Activated CD4-positive, alpha-beta T cell treated with anti-CD3 and anti-CD28 coated beads, Interleukin-2, amount 10 ng/mL, durations not matched to agents 7 days and 5 days (primary cell): ENCODE data around the gene HES5. TPM values are rescaled to one million over a fixed set of nuclear protein-coding genes. Genes with fewer than 3 reads are reported as not detected.

Source experiments
- CTCF ChIA-PET: fragments of 350-600 bp; sonication (Branson Sonifier 250); formaldehyde crosslinking; loops from one replicate; lab custom pipeline; 2021; ENCODE audit warnings: antibody characterized with exemption; lab: Charles Lee
- POLR2A ChIA-PET: fragments of 350-600 bp; sonication (Branson Sonifier 250); formaldehyde crosslinking; loops from one replicate; lab custom pipeline; 2021; ENCODE audit warnings: antibody characterized with exemption; lab: Charles Lee
- DNase-seq: peaks from one replicate; pipeline ENCODE4 v3.0.0-alpha.2; 2020
- H3K27ac Mint-ChIP-seq: one replicate; pipeline ENCODE4 v1.8.0; 2021; ENCODE audit warnings: mild to moderate bottlenecking, moderate library complexity, mixed read lengths
- H3K27me3 Mint-ChIP-seq: one replicate; pipeline ENCODE4 v1.8.0; 2021; ENCODE audit warnings: mixed read lengths
- H3K36me3 Mint-ChIP-seq: one replicate; pipeline ENCODE4 v1.8.0; 2021; ENCODE audit warnings: low read depth, mixed read lengths
- H3K4me1 Mint-ChIP-seq: one replicate; pipeline ENCODE4 v1.8.0; 2021; ENCODE audit warnings: mixed read lengths
- H3K4me3 Mint-ChIP-seq: one replicate; pipeline ENCODE4 v1.8.0; 2021; ENCODE audit warnings: mild to moderate bottlenecking, moderate library complexity, mixed read lengths
- H3K9me3 Mint-ChIP-seq: one replicate; pipeline ENCODE4 v1.8.0; 2021; ENCODE audit warnings: mixed read lengths
- total RNA-seq, 2 experiments: library from RNA; stranded (reverse); gene quantifications; one replicate each; pipeline ENCODE4 v1.2.3, GENCODE V29; 2021

Gene HES5
- total RNA-seq, 2 experiments from 2014 or later = not detected

DNA sequence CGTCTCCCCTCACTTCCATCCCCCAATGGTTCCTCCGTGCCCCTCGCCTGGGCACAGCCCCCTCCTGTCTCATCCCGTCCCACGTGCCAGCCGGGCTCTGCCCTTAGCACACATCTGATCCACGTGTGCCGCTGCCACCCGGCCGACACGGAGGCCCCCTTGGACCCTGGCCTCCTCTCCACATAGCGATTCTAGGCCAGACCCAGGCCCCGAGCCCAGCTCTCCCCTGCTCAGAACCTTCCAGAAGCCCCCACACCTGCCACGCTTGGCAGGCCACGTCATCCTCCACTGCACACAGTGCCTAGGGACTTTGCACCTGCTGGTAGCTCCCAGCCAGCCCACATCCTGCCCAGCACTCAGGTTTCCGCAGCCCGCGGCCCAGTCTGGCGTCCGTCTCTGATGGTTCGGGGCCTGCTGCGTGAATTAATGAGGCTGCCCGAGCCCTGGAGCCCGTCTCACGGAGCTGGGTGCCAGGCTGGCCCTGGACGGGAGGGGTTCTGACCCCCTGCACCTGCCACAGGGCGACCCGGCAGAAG is 33.9 kb downstream of the HES5 start:
- POLR2A ChIA-PET = no interaction called here
- DNase-seq = peak; percentile 27
- H3K27ac Mint-ChIP-seq = peak overlapping the region; percentile 64

DNA sequence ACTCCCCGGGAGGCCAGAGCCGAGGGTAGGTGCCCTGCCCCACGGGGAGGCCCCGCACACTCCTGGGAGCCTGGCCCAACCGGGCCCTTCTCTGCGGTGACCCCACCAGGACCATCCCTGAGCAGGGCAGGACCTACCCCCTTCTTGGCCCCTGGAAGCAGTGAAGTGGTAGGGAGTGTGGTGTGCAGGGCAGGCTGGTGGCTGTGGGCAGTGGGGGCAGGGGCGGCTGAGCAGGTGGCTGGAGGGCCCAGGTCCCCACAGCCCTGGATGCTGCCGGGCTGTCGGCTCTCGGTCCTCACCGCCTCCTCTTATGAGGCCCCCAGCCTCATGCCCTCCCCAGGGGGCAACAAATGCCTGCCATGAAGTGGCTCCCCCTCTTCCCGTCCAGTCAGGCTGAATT is 34.5 kb downstream of the HES5 start:
- ChIA-PET CTCF (interaction anchor here (1.4 kb wide), 1 partner anchor 18 kb away, joined by 3 read pairs; no protein-coding TSS in a partner anchor), POLR2A (no interaction called here)
- H3K4me3 Mint-ChIP-seq = no peak overlapping the region
- H3K36me3 Mint-ChIP-seq = no peaks in the 10 kb centered on the region
- H3K27ac Mint-ChIP-seq = peak overlapping the region; percentile 68
- H3K27me3 Mint-ChIP-seq = no peaks in the 10 kb centered on the region
- peaks cover 28% of the 10 kb centered on the region for H3K4me1 Mint-ChIP-seq
- H3K9me3 Mint-ChIP-seq = no peaks in the 10 kb centered on the region
- DNase-seq = no peak

More for the DNA sequence above, 33.9 kb downstream of the HES5 start:
- Mint-ChIP-seq H3K36me3 (no peaks in the 10 kb centered on the region), H3K27me3 (no peaks in the 10 kb centered on the region), H3K9me3 (no peaks in the 10 kb centered on the region), H3K4me1 (peaks cover 29% of the 10 kb centered on the region), H3K4me3 (no peak overlapping the region)
- CTCF ChIA-PET = interaction anchor here (1.1 to 1.6 kb wide), 2 partner anchors 8 to 52 kb away, joined by 3 to 4 read pairs; no protein-coding TSS in a partner anchor

DNA sequence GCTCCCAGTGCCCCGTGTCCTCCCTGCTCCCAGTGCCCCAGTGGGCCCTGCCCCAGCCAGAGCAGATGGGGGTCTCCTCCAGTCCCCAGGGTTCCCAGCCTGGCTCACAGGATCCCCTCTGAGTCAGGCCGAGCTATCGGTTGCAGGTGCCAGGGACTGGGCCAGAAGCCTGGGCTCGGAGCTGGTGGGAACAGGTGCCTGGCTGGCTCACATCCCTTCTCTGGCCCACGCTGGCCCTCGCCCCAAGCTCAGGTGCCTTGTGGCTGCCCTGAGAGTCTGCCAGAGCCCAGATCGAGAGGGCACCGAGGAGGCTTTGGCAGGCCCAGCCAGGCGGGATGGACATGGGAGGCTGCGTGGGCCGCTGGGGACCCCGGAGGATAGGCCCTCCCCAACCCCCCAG is 35.0 kb downstream of the HES5 start:
- no peak for DNase-seq
- no peak overlapping the region for H3K4me3 Mint-ChIP-seq
- CTCF ChIA-PET = interaction anchor here (1.4 kb wide), 1 partner anchor 17 kb away, joined by 3 read pairs; no protein-coding TSS in a partner anchor
- peaks cover 23% of the 10 kb centered on the region for H3K4me1 Mint-ChIP-seq
- no peaks in the 10 kb centered on the region for H3K36me3 Mint-ChIP-seq
- H3K27me3 Mint-ChIP-seq = no peaks in the 10 kb centered on the region
- H3K27ac Mint-ChIP-seq = no peak overlapping the region
- POLR2A ChIA-PET = no interaction called here
- no peaks in the 10 kb centered on the region for H3K9me3 Mint-ChIP-seq

DNA sequence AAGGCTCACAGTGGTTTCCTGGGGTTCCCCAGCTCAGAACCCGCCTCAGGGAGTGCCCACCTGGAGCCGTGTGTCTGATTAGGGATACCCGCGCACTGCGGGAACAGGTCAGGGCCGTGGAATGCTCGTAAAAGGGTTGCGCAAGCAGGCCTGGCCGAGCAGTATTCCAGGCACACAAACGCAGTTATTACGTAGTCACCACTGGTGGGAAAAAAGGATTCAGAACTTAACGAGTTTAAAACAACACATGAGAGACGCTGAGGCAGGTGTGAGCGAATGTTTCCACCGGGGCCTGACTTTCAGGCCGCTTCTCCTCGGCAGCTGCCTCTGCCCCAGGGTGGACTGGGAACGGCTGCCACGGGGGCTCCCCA is 35.8 kb downstream of the HES5 start:
- DNase-seq = no peak
- Mint-ChIP-seq H3K4me3 (no peak overlapping the region), H3K4me1 (peaks cover 17% of the 10 kb centered on the region), H3K9me3 (no peaks in the 10 kb centered on the region), H3K27me3 (no peaks in the 10 kb centered on the region), H3K36me3 (peaks cover 4% of the 10 kb centered on the region), H3K27ac (no peak overlapping the region)
- ChIA-PET CTCF (interaction anchor here (1.4 kb wide), 1 partner anchor 16 kb away, joined by 3 read pairs; no protein-coding TSS in a partner anchor), POLR2A (no interaction called here)

DNA sequence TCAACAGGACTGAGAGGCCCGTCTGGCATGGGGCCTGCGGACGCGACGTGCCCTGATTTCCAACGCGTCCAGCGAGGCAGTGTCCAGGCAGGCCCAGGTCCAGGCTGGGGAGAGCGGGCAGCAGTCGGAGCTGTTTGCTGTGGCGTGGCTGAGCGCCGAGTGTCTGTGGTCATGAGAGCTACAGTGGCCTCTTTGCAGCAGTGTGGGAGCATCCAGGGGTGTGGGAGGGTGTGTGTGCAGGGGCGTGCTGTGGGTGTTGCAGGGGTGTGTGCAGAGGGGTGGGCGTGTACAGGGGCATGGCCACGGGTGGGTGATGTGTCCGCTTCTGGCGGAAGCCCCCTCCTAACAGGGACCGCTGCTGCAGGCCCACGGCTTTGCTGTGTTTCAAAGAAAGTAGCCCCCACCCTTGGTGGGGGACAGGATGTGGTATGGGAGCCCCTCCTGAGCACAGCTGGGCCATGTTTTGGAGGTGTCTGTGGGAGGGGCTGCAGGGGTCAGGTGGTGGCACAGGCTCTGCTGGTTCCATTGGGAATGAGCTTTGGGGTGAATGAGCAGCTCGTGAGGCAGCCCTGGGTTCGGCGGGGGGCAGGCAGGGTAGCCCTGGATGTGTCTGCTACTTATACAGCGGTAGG is 36.3 kb downstream of the HES5 start:
- ChIA-PET CTCF (interaction anchor here (1.4 kb wide), 1 partner anchor 16 kb away, joined by 3 read pairs; no protein-coding TSS in a partner anchor), POLR2A (no interaction called here)
- H3K36me3 Mint-ChIP-seq = peaks cover 7% of the 10 kb centered on the region
- H3K4me1 Mint-ChIP-seq = peaks cover 16% of the 10 kb centered on the region
- no peak overlapping the region for H3K27ac Mint-ChIP-seq
- DNase-seq = no peak
- no peaks in the 10 kb centered on the region for H3K27me3 Mint-ChIP-seq
- peaks cover 4% of the 10 kb centered on the region for H3K9me3 Mint-ChIP-seq
- no peak overlapping the region for H3K4me3 Mint-ChIP-seq

DNA sequence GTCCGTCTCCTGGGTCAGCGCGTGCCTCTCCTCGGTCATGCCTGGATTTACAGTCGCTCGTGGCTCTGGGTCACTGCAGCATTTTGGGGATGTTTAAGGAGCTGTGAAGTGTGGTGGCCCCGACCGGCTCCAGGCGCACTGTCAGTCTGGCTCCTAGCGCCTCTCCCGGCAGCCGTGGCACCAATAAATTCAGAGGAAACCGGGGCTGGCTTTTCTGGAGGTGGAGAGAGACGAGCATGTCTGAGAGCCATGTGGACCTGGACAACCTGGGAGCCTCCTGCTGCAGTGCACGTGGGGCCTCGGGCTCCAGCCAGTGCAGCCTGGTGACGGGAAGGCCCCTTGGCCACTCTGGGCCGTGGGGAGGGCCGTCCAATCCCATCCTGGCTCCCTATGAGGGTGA is 36.8 kb downstream of the HES5 start:
- no peak for DNase-seq
- peaks cover 9% of the 10 kb centered on the region for H3K9me3 Mint-ChIP-seq
- POLR2A ChIA-PET = no interaction called here
- CTCF ChIA-PET = no interaction called here
- H3K36me3 Mint-ChIP-seq = peaks cover 7% of the 10 kb centered on the region
- H3K27ac Mint-ChIP-seq = no peak overlapping the region
- no peak overlapping the region for H3K4me3 Mint-ChIP-seq
- H3K4me1 Mint-ChIP-seq = peaks cover 16% of the 10 kb centered on the region
- no peaks in the 10 kb centered on the region for H3K27me3 Mint-ChIP-seq

DNA sequence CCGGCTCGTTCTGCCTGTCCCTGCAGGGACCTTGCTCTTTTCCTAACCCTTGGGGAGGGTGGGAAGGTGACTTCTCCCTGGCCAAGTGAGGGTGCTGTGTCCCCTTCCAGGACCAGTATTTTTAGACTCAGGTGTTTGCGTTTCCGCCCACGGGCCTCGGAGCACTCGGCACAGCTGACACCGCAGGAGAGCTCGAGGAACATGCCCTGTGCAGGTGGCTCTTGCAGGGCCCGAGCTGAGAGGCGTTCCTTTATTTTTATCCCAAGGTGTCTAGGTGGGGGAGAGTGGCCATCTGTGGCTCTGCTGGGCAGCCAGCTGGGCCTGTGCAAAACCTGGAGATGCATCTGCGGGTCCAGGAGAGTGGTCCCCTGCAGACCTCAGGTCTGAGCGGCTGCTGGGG is 38.0 kb downstream of the HES5 start:
- POLR2A ChIA-PET = no interaction called here
- no peak for DNase-seq
- no peak overlapping the region for H3K4me3 Mint-ChIP-seq
- H3K27me3 Mint-ChIP-seq = no peaks in the 10 kb centered on the region
- H3K9me3 Mint-ChIP-seq = peaks cover 14% of the 10 kb centered on the region
- CTCF ChIA-PET = no interaction called here
- peaks cover 16% of the 10 kb centered on the region for H3K4me1 Mint-ChIP-seq
- H3K27ac Mint-ChIP-seq = no peak overlapping the region
- peaks cover 13% of the 10 kb centered on the region for H3K36me3 Mint-ChIP-seq

DNA sequence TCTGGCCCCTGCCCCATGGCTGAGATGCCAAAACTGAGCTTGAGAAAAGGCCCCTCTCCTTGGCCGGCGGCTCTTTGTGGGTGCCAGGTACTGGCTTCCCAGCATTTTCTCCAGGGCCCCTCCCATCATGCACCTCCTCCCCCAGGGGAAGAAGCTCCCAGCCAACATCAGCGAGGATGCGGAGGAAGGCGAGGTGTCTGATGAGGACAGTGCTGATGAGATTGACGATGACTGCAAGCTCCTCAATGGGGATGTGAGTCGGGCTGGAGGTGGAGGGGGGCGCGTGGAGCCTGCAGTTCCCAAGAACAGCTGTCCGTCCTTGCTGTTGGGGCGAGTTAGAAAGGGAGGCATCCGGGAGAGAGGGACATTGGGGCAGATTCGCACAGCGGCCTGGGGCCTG is 40.4 kb downstream of the HES5 start:
- Mint-ChIP-seq H3K27ac (no peak overlapping the region), H3K4me1 (peaks cover 7% of the 10 kb centered on the region), H3K27me3 (no peaks in the 10 kb centered on the region), H3K36me3 (peaks cover 13% of the 10 kb centered on the region), H3K4me3 (no peak overlapping the region), H3K9me3 (peaks cover 14% of the 10 kb centered on the region)
- DNase-seq = no peak
- POLR2A ChIA-PET = no interaction called here
- CTCF ChIA-PET = no interaction called here

DNA sequence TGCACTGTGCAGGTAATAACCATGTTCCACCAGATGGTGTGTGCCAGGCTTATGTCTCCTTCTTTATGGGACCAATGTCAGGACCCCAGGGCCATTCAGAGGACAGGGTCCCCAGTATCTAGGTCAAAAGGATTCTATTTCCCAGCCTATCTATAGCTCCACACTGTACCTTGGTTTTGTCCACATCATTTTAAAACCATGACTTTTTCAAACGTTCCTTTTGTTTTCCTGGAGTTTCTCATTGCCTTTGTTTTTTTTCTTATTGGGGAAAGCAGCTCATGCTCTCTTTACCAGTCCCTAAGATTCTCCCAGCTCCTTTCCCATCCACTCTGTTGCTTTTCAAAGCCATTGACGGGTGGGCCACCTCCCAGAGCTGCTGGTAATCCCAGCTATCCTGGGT is 41.4 kb downstream of the HES5 start:
- Mint-ChIP-seq H3K9me3 (peaks cover 14% of the 10 kb centered on the region), H3K36me3 (peaks cover 13% of the 10 kb centered on the region), H3K4me3 (no peak overlapping the region), H3K4me1 (peaks cover 1% of the 10 kb centered on the region), H3K27me3 (no peaks in the 10 kb centered on the region), H3K27ac (no peak overlapping the region)
- CTCF ChIA-PET = interaction anchor here (1.1 to 1.3 kb wide), 2 partner anchors 9 to 22 kb away, joined by 3 read pairs; no protein-coding TSS in a partner anchor
- POLR2A ChIA-PET = no interaction called here
- no peak for DNase-seq

DNA sequence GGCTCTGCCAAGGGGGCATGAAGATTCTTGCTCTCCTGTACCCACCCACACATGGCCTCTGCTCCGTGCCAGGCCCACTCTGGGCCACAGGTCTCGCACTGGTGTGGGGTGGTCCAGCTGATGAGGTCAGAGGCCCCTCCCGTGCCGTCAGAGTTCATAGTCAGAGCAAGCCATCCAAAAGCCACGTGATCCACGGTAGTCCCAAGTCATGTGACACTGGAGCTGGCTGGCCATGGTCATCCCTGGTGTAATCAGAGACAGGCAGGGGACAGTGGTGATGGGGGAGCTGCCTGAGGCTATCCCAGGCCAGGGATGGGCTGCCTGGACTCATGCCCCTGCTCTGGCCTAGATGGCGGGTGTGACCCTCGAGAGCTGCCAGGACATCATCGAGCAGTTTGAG is 43.5 kb downstream of the HES5 start:
- POLR2A ChIA-PET = no interaction called here
- Mint-ChIP-seq H3K4me1 (no peaks in the 10 kb centered on the region), H3K4me3 (no peak overlapping the region), H3K36me3 (peaks cover 13% of the 10 kb centered on the region), H3K9me3 (peaks cover 14% of the 10 kb centered on the region), H3K27me3 (no peaks in the 10 kb centered on the region), H3K27ac (no peak overlapping the region)
- CTCF ChIA-PET = no interaction called here
- DNase-seq = no peak

DNA sequence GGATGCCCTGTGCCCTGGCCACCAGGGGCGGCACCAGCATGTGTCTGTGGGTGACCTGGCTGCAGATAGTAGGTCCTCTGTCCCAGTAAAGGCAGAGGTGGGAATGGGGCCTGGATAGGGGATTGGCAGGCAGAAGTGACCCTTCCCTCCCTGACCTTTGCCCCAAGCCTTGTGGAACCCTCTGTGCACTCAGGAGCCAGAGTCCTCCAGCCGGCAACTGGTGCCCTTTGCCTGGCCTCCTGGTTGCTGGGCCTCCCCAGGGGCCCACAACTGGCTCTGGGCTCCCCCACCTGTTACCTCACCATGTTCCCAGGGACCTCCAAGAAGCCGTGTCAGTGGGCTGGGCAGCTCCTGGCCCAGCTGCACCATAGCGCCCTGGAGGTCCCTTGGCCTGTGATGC is 44.0 kb downstream of the HES5 start:
- Mint-ChIP-seq H3K27ac (no peak overlapping the region), H3K4me3 (no peak overlapping the region), H3K27me3 (no peaks in the 10 kb centered on the region), H3K9me3 (peaks cover 14% of the 10 kb centered on the region), H3K36me3 (peaks cover 13% of the 10 kb centered on the region), H3K4me1 (no peaks in the 10 kb centered on the region)
- POLR2A ChIA-PET = no interaction called here
- CTCF ChIA-PET = no interaction called here
- no peak for DNase-seq

DNA sequence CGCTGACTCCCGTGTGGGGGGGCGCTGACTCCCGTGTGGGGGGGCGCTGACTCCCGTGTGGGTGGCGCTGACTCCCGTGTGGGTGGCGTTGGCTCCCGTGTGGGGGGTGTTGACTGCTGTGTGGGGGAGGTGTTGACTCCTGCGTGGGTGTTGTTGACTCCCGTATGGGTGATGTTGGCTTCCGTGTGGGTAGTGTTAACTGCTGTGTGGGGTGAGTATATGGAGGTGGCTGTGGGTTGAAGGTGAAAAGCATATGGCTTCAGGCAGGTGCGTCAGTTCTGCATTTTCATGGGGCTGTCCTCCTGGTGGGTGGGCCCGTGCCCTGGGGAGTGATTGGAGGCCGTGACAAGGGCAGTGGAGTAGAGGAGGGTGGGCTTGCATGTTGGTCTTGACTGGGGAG is 46.1 kb downstream of the HES5 start:
- H3K27ac Mint-ChIP-seq = peak overlapping the region; percentile 21
- no peaks in the 10 kb centered on the region for H3K27me3 Mint-ChIP-seq
- ChIA-PET POLR2A (no interaction called here), CTCF (no interaction called here)
- H3K4me3 Mint-ChIP-seq = no peak overlapping the region
- H3K36me3 Mint-ChIP-seq = peaks cover 6% of the 10 kb centered on the region
- no peaks in the 10 kb centered on the region for H3K4me1 Mint-ChIP-seq
- peaks cover 12% of the 10 kb centered on the region for H3K9me3 Mint-ChIP-seq
- DNase-seq = no peak

DNA sequence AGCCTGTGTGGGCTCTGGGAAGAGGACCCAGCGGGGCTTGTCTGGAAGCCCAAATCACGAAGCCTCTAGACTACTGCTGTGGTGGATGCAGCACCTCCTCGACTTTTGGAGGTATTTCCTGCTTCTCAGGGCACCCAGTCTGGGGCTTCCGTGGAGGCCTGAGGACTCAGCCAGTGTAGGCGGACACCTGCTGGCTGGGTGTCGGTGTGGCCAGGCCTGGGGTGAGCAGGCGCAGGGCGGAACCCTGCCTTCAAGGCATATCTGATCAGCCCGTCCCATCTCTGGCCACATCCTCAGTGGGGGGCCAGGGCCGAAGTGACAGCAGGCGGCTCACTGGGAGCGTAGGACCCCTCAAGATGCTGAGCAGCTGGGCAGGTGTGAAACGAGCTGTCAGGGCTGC is 47.0 kb downstream of the HES5 start:
- Mint-ChIP-seq H3K4me1 (no peaks in the 10 kb centered on the region), H3K27me3 (no peaks in the 10 kb centered on the region), H3K4me3 (no peak overlapping the region), H3K27ac (no peak overlapping the region), H3K9me3 (peaks cover 5% of the 10 kb centered on the region), H3K36me3 (peaks cover 5% of the 10 kb centered on the region)
- ChIA-PET POLR2A (no interaction called here), CTCF (no interaction called here)
- no peak for DNase-seq
